H1 (cell line): ENCODE data around the gene SGCE. TPM values are rescaled to one million over a fixed set of nuclear protein-coding genes. Genes with fewer than 3 reads are reported as not detected.

Source experiments
- polyA plus RNA-seq, 7 experiments: library from polyadenylated mRNA; depleted of rRNA in 3 of 7; stranded (reverse) in 5 of 7; unstranded in 2 of 7; fragments of >200 nt in 5 of 7; fragments of 200-250 nt in 2 of 7; gene quantifications; 1 replicate in 5 of 7; 2 replicates in 1 of 7; 4 replicates in 1 of 7; pipeline versions ENCODE4 v1.2.1 to v1.2.3, GENCODE V29; 2011 to 2013; ENCODE audit warnings: missing spikeins in 2 of 7, mixed read lengths in 2 of 7
- total RNA-seq: library from RNA; stranded (reverse); fragmentation: NEBNext Ultra II Directional; extraction: Animal tissue kit (Norgen Biotek cat#: 25700); gene quantifications from 2 replicates; pipeline ENCODE4 v1.2.1, GENCODE V29; 2021
- TF ChIP-seq, protein P1 (sequence below): fragments of 300-600 bp; sonication (generic); IDR thresholded peaks from 2 replicates; pipeline ENCODE4 v1.7.1; 2012; ENCODE audit warnings: low read length, moderate library complexity, mild to moderate bottlenecking, inconsistent platforms; ENCODE audit not compliant: insufficient replicate concordance

SGCE gene
- total and polyA plus RNA-seq, 2 of the 8 experiments (the other 6 are each of a cell fraction or from before 2014, with no cell fraction given) = 12.8 to 25.0 TPM

DNA sequence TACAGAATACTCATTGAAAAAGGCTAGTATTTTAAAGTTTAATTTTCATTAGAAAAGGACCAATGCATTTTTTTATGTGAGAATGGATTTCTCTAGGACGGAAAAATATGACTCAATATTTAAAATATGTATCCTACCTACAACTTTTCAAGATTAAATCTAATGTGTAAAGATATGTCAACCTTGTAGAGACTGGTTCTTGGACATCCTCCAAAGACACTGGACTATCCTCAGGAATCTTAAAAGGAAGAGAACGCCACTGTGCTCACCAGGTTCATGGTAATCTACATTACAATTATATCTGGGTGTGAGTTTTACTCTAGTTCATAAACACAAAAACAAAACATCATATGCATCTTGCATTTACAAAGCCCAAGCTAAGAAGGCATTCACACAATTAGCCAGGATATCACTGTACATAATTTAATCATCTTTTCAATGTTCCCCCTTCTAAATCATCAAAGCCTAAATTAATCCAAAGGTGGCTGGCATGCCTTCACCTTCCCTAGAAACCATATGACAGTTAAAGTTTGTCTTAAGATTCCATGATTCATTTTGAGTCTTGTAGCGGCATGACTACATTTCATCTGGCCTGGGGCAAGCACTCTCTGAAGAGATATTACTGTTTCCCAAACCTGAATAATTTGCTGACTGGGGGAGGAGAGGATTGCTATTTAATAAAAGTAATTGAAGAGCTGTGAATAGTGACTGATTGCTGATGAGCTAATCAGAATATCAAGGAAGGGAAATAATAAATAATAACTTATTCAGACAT lies 12.0 kb downstream of the SGCE start (continued):
- TF ChIP-seq, protein P1, sequence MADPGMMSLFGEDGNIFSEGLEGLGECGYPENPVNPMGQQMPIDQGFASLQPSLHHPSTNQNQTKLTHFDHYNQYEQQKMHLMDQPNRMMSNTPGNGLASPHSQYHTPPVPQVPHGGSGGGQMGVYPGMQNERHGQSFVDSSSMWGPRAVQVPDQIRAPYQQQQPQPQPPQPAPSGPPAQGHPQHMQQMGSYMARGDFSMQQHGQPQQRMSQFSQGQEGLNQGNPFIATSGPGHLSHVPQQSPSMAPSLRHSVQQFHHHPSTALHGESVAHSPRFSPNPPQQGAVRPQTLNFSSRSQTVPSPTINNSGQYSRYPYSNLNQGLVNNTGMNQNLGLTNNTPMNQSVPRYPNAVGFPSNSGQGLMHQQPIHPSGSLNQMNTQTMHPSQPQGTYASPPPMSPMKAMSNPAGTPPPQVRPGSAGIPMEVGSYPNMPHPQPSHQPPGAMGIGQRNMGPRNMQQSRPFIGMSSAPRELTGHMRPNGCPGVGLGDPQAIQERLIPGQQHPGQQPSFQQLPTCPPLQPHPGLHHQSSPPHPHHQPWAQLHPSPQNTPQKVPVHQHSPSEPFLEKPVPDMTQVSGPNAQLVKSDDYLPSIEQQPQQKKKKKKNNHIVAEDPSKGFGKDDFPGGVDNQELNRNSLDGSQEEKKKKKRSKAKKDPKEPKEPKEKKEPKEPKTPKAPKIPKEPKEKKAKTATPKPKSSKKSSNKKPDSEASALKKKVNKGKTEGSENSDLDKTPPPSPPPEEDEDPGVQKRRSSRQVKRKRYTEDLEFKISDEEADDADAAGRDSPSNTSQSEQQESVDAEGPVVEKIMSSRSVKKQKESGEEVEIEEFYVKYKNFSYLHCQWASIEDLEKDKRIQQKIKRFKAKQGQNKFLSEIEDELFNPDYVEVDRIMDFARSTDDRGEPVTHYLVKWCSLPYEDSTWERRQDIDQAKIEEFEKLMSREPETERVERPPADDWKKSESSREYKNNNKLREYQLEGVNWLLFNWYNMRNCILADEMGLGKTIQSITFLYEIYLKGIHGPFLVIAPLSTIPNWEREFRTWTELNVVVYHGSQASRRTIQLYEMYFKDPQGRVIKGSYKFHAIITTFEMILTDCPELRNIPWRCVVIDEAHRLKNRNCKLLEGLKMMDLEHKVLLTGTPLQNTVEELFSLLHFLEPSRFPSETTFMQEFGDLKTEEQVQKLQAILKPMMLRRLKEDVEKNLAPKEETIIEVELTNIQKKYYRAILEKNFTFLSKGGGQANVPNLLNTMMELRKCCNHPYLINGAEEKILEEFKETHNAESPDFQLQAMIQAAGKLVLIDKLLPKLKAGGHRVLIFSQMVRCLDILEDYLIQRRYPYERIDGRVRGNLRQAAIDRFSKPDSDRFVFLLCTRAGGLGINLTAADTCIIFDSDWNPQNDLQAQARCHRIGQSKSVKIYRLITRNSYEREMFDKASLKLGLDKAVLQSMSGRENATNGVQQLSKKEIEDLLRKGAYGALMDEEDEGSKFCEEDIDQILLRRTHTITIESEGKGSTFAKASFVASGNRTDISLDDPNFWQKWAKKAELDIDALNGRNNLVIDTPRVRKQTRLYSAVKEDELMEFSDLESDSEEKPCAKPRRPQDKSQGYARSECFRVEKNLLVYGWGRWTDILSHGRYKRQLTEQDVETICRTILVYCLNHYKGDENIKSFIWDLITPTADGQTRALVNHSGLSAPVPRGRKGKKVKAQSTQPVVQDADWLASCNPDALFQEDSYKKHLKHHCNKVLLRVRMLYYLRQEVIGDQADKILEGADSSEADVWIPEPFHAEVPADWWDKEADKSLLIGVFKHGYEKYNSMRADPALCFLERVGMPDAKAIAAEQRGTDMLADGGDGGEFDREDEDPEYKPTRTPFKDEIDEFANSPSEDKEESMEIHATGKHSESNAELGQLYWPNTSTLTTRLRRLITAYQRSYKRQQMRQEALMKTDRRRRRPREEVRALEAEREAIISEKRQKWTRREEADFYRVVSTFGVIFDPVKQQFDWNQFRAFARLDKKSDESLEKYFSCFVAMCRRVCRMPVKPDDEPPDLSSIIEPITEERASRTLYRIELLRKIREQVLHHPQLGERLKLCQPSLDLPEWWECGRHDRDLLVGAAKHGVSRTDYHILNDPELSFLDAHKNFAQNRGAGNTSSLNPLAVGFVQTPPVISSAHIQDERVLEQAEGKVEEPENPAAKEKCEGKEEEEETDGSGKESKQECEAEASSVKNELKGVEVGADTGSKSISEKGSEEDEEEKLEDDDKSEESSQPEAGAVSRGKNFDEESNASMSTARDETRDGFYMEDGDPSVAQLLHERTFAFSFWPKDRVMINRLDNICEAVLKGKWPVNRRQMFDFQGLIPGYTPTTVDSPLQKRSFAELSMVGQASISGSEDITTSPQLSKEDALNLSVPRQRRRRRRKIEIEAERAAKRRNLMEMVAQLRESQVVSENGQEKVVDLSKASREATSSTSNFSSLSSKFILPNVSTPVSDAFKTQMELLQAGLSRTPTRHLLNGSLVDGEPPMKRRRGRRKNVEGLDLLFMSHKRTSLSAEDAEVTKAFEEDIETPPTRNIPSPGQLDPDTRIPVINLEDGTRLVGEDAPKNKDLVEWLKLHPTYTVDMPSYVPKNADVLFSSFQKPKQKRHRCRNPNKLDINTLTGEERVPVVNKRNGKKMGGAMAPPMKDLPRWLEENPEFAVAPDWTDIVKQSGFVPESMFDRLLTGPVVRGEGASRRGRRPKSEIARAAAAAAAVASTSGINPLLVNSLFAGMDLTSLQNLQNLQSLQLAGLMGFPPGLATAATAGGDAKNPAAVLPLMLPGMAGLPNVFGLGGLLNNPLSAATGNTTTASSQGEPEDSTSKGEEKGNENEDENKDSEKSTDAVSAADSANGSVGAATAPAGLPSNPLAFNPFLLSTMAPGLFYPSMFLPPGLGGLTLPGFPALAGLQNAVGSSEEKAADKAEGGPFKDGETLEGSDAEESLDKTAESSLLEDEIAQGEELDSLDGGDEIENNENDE = no peak
